C4-2B (cell line): ENCODE measurements around the gene DSG1.

Experiments
- H3K27ac ChIP-seq: fragments of 450-650 bp; 2 replicates; pipeline ENCODE4 v1.5.1; 2017
- ZFX ChIP-seq: fragments of 450-650 bp; IDR thresholded peaks from 2 replicates; pipeline ENCODE4 v1.6.1; 2017
- TF ChIP-seq, protein P1 (sequence below): fragments of 450-650 bp; conservative IDR thresholded peaks from 2 replicates; pipeline ENCODE4 v1.5.1; 2017; ENCODE audit warnings: mild to moderate bottlenecking

The DSG1 gene

DNA sequence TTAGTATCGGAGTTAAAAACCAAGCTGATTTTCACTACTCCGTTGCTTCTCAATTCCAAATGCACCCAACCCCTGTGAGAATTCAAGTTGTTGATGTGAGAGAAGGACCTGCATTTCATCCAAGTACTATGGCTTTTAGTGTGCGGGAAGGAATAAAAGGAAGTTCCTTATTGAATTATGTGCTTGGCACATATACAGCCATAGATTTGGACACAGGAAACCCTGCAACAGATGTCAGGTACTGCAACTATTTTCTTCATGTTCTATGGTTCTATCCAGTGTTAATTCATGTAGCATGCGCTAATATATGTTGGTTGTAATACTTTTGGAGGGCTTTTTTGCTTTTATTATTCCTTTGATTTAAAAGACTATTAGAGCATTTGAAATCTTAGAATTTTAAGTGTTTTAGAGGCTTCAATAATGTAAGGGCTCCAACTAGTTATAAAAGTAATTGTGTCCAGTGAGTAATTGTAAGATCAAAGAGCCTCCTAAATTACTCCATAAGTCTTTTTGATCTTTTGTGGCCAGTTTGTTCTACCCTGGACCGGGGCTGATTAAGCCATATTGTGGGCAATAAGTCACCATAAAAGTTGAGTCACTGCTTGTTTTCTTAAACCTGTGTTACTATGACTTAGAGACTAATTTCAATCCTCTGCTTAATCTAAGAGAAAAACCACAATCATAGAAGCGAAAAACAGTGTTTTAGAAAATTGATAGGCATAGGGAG, 81.5 kb downstream of the DSG1 start:
- H3K27ac ChIP-seq: no peak overlapping the region
- TF ChIP-seq, protein P1, sequence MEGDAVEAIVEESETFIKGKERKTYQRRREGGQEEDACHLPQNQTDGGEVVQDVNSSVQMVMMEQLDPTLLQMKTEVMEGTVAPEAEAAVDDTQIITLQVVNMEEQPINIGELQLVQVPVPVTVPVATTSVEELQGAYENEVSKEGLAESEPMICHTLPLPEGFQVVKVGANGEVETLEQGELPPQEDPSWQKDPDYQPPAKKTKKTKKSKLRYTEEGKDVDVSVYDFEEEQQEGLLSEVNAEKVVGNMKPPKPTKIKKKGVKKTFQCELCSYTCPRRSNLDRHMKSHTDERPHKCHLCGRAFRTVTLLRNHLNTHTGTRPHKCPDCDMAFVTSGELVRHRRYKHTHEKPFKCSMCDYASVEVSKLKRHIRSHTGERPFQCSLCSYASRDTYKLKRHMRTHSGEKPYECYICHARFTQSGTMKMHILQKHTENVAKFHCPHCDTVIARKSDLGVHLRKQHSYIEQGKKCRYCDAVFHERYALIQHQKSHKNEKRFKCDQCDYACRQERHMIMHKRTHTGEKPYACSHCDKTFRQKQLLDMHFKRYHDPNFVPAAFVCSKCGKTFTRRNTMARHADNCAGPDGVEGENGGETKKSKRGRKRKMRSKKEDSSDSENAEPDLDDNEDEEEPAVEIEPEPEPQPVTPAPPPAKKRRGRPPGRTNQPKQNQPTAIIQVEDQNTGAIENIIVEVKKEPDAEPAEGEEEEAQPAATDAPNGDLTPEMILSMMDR: no peak
- TF ChIP-seq ZFX: no peak

DNA sequence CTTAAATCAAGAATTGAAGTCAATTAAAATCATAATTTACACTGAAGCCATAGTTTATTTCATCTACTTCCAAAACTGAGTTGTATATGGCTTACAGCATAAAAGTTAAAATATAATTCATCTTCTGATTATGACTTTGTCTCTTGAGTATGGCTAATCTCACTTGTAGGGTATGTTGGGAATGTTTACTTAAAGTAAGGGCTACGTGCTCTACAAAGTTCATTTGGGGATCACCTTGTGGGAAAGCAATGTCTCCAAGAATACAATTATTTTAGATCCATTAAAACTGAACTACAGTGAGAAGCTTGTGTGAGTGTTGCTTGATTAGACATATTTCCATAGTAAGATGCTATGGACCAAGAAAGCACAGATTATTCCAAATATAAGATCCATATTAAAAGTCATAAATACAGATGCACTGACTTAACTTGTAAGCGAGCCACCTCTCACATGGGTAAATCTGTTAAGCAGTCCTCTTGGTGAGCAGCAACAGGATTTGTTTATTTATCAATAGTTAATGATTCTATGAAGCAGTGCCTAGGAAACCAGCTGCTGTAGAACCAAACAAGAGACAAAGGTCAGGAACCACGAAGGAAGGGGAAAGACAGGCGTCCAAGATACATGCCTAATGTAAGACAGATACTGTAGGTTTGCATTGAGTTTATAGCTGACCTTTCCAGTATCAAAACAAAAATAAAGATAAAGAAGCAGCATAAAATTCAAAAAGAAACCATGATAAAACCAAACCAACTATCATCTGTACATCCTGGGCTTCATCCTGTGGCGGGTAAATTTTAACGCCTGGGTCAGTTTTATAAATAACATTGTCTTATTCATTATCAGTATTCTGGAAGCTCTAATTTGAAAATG, 83.4 kb downstream of the DSG1 start:
- no peak overlapping the region for H3K27ac ChIP-seq
- TF ChIP-seq, protein P1: no peak
- no peak for TF ChIP-seq ZFX

DNA sequence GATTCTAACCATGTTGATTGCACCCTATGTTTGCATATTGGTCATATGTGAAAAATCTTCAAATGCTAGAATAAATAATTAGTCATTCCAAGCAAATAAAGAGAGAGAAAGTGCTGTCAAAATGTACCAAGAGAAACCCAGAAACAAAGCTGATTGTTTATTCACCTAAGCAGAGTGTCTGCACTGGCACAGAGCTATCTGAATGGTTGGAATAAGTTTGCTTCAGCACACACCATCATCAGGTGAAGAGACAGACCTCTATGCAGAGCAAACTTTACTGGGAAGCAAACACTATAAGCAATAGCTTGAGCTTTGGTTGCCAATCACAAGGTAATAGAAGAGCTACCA, 84.0 kb downstream of the DSG1 start:
- no peak overlapping the region for H3K27ac ChIP-seq
- no peak for TF ChIP-seq ZFX
- TF ChIP-seq, protein P1: no peak

DNA sequence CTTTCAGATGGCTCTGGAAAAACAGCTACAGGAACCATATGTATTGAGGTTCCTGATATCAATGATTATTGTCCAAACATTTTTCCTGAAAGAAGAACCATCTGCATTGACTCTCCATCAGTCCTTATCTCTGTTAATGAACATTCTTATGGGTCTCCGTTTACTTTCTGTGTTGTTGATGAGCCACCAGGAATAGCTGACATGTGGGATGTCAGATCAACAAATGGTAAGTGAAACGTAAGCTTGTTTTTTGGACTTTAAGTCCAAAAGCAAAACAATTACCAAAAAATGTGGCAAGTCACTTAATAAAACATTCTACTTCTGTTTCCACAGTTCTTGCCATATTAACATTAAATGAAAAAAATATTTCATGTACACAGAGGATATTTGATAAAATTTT, 85.4 kb downstream of the DSG1 start:
- TF ChIP-seq, protein P1: no peak
- TF ChIP-seq ZFX: no peak
- no peak overlapping the region for H3K27ac ChIP-seq
